Mammary epithelial cell (primary cell): Measurements from ENCODE around the gene ADCY9.

Source experiments
- CTCF ChIP-seq, 2 donors: IDR thresholded peaks in 1 of 2; conservative IDR thresholded peaks in 1 of 2; 2 replicates each; pipeline ENCODE4 v1.5.1; 2011 to 2012; ENCODE audit warnings: inconsistent platforms in 2 of 2, low read length in 2 of 2, mild to moderate bottlenecking in 2 of 2, control low read depth in 1 of 2, low read depth in 1 of 2; ENCODE audit not compliant: insufficient read depth in 1 of 2; ENCODE audit errors: extremely low read depth in 1 of 2
- EZH2 ChIP-seq: IDR thresholded peaks from 2 replicates; pipeline ENCODE4 v1.6.1; 2012; ENCODE audit warnings: low read length, inconsistent platforms, borderline replicate concordance

- TF ChIP-seq CTCF (conservative IDR thresholded peaks at IDR 0.05 in 1 of 2, IDR thresholded peaks at IDR 0.05 in 1 of 2; ENCODE audit: extremely low read depth in 1 of 2, insufficient read depth in 1 of 2, low read depth in 1 of 2, low read length in 2 of 2) (no peak), EZH2 (no peak)
Observed at GRCh38 chr16:3963203-3963602, 153.0 kb downstream of the ADCY9 start.
